CD4-positive, alpha-beta T cell treated with Interleukin-12 subunit alpha and Interleukin-12 subunit beta, for 1 hour (primary cell): ENCODE data around the gene ASPM.
"Not testable (repeated sequence)": the region's sequence is repeated elsewhere in the genome, so short reads cannot be mapped to it uniquely, and the experiment has no call there.

Experiments
- DNase-seq: peaks from one replicate; pipeline ENCODE4 v3.0.0-alpha.2; 2020

The ASPM gene

GRCh38 chr1:197141575-197141974, 4.9 kb downstream of the ASPM start:
- DNase-seq, result no peak

- DNase-seq, result no peak
Observed at GRCh38 chr1:197140121-197140520, 6.3 kb downstream of the ASPM start.

- DNase-seq, result no peak
Observed at GRCh38 chr1:197139169-197139568, 7.3 kb downstream of the ASPM start.

GRCh38 chr1:197137322-197137721, 9.1 kb downstream of the ASPM start:
- no peak for DNase-seq

GRCh38 chr1:197130677-197131304, 15.7 kb downstream of the ASPM start:
- DNase-seq, result no peak

GRCh38 chr1:197129698-197130097, 16.8 kb downstream of the ASPM start:
- DNase-seq, result no peak

- no peak for DNase-seq
Observed at GRCh38 chr1:197127246-197127912, 19.1 kb downstream of the ASPM start.

GRCh38 chr1:197126691-197127090, 19.8 kb downstream of the ASPM start:
- no peak for DNase-seq

GRCh38 chr1:197124376-197124775, 22.1 kb downstream of the ASPM start:
- no peak for DNase-seq

- DNase-seq, result no peak
Observed at GRCh38 chr1:197116156-197116555, 30.3 kb downstream of the ASPM start.

- DNase-seq, result no peak
Observed at GRCh38 chr1:197106869-197107268, 39.6 kb downstream of the ASPM start.

- DNase-seq, result no peak
Observed at GRCh38 chr1:197103300-197103699, 43.2 kb downstream of the ASPM start.

- DNase-seq, result no peak
Observed at GRCh38 chr1:197101978-197102377, 44.5 kb downstream of the ASPM start.

GRCh38 chr1:197100677-197101076, 45.8 kb downstream of the ASPM start:
- DNase-seq, result no peak

- DNase-seq, result no peak
Observed at GRCh38 chr1:197099444-197099843, 47.0 kb downstream of the ASPM start.

- DNase-seq, result not testable (repeated sequence)
Observed at GRCh38 chr1:197096971-197097370, 49.5 kb downstream of the ASPM start.

GRCh38 chr1:197096137-197096536, 50.3 kb downstream of the ASPM start:
- no peak for DNase-seq

- DNase-seq, result no peak
Observed at GRCh38 chr1:197093226-197093885, 53.1 kb downstream of the ASPM start.

- DNase-seq, result no peak
Observed at GRCh38 chr1:197092491-197093023, 53.9 kb downstream of the ASPM start.

GRCh38 chr1:197083474-197083873, 63.0 kb downstream of the ASPM start:
- DNase-seq, result no peak

- no peak for DNase-seq
Observed at GRCh38 chr1:197081117-197081753, 65.2 kb downstream of the ASPM start.

GRCh38 chr1:197080323-197080722, 66.1 kb downstream of the ASPM start:
- DNase-seq, result no peak

- no peak for DNase-seq
Observed at GRCh38 chr1:197076585-197076984, 69.9 kb downstream of the ASPM start.

- DNase-seq, result no peak
Observed at GRCh38 chr1:197073978-197074377, 72.5 kb downstream of the ASPM start.
